HK-2 (cell line): ENCODE measurements around the gene RPTOR.

Source experiments
- DNase-seq: peaks from one replicate; pipeline ENCODE4 v3.0.0-alpha.2; 2018; ENCODE audit not compliant: unreplicated experiment

Gene RPTOR

DNA sequence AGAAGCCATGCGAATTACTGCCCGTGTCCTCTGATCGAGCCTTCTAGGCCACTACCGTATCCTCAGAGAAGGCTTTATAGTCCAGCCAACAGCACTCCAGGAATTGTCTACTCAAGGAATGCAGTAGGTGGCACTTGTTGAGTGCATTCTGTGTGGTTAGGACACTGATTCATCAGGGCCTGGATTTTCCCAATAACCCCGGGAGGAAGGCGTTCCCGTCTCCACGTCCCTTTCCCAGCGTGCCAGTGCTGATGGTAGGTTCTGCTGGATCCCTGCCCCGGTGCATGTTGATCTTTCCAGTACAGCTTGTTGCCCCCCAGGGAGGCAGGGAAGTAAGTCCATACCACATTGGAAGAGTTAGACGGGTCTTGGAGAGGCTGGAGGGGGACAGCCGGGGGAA is 122.2 kb downstream of the RPTOR start:
- DNase-seq, result no peak

DNA sequence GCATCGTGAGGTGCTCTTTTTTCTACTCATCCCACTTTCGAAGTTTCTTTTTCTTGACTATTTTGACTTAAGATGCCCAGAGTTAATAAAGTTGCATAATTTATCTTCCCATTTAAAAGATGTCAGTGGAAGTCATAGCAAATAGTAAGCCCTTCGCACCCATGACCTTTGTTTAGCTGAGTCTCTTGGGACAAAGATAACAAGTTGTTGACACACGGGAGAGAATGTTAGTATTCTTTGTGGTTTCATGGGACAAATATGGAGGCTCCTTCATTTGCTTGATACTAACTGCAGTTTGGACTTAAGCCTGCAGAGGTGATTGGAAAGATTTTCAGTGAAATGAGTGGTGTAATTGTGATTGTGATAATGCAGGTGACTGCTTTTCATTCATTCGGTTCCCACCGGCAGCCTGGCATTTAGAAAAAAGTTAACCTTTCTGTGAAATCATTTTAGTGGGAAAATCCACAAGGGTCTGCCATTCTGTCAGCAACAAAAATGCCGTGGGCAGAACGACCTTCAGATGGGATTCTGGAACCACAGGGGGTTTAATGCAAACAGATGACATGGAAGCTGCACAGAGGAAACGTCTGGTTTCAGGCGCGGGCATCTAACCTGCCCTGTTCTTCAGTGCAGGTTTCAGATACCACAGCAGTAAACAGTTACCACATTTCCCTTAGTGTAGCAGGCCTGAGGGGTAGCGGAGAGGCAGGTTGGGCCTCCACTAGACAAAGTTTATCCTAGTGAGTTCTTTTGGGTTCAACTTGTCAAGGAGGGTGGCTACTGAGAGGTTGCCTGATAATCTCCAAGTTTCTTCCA is 123.0 kb downstream of the RPTOR start:
- DNase-seq, result no peak

DNA sequence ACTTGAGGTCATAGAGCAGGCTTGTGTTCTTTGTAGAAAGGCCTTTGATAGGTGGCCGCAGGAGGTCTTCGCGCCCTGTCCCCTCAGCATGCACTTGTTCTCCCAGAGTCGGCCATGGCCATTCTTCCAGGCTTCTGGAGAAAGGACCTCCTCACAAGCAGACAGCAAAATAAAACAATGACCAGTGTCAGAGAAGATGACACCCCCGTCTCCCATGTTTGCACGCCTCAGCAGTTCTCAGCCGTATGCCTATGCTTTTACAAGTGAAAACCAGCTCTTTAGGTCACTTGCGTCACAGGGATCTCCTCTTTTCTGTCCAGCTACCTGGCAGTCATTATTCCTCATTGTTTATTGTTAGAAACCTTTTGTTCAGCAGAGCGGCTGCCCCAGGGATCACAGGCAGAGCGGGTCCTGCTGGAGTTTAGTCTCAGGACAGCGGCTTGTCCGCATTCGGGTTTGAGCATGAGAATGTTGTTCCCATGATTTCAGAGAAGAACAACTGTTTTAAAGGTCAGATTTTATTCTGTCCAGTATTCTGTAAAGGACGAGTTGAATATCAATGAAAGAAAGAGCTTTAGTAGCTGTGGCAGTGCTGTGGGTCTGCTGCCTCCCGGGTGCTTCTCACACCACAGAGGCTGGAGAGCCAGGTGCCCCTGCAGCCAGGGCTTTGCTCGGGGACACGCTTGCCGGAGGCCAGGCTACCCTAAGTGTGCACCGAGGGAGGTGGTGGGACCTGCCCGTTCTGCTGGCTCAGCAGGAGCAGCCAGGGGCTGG is 123.9 kb downstream of the RPTOR start:
- no peak for DNase-seq

DNA sequence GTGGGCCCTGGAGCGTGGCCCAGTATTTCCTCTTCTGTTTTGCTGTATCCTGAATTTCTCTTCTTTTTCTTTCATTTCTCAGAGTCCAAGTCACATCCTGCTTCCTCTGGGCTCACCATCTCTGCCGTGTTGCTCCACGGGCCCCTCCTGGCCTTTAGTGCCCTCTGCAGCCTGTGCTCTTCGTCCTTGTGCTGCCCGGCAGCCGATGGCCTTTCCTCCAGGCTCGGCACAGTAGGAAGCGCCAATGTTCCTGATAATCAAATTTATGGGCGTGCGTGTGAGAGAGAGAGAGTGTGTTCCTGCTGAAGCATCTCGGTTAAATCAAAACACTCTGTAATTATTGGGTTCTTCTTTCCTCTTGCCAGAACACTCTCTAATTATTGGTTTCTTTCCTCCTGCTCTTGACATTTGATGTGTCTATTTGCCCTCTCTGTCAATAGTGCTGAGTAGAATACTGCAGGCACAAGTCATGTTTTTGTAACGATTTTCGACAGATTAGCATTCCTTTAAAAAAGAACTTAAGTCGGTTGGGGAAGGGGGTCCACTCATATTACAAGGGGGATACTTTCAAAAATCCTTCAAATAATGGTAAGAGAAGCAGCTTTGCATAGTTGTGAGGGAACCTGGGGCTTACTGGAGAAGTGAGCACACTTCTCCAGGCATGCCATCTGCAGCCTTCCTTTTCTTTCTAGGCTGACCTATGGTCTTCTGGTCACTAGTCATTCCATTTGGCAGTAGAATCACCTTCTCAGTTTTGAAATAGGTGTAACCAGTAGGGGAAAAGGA is 126.6 kb downstream of the RPTOR start:
- no peak for DNase-seq

GRCh38 chr17:80671825-80672110 is 127.1 kb downstream of the RPTOR start:
- DNase-seq, result no peak

DNA sequence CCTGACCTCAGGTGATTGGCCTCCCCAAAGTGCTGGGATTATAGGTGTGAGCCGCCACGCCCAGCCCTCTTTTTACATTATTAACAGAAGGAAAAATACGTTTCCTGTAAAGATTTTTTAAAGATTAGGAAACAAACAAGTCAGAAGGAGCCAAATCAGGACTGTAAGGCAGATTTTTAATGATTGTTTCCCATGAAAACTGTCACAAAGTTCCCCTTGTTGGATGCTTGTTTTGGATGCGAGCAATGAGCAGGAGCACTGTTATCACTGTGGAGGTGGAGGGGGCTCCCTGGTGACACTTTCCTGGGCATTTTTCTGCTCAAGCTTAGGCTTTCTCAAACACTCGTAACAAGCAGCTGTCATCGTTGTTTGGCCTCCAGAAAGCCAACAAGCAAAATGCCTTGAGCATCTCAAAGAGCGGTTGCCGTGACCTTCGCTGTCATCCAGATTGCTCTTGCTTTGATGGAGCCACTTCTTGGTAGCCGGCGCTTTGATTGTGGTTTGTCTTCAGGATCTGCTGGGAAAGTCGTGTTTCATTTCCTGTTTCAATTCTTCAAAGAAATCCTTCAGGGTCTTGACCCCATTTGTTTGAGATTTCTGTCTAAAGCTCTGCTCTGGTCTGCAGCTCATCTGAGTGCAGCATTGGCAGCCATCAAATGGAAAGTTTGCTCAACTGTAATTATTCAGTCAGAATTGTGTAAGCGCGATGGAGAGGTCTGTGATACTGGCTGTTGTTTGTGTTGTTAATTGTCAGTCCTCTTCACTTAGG is 128.7 kb downstream of the RPTOR start:
- no peak for DNase-seq

- DNase-seq, result no peak
These were observed 130.9 kb downstream of the RPTOR start for GRCh38 chr17:80675438-80676095.

- DNase-seq, result no peak
These were observed 131.4 kb downstream of the RPTOR start for GRCh38 chr17:80676096-80676466.

DNA sequence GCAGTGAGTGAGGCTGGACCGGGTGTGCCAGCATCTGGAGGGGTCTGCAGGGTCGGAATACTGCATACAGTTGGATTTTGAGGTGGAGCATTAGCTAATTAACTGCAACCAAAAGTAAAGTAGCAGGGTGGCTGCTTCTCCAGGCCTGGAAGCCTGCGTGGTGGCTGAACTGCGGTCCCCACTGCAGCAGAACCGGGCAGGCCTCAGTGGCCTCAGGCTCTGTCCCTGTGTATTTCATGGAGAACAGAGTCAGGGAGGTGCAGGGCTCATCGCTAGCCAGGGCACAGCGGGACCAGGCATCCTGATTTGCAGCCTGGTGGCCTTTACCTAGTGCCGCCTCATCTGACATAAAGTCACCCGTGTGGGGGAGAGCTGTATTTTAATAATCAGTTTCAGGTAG is 131.9 kb downstream of the RPTOR start:
- DNase-seq, result no peak

DNA sequence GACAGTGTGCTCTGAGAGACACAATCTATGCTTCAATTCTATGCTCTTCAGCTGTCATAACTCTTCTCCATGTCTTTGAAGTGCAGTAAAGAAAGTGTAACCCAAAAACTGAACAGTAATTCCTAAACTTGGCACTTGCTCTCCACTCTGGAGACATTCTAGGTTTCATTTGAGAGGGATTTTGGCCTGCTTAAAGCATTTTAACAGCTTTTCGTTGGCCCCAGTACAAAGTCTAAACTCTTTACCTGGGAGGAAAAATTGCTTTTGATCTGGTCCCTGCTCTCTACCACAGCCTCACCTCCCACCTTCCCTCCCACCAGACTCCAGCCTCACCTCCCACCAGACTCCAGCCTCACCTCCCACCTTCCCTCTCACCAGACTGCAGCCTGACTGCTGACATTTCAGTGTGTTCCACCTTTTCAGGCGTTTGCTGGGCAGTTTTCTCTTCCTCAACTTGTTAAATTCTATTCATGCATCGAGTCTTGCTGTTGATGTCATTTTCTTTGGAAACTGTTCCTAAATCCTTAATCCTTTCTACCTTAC is 132.6 kb downstream of the RPTOR start:
- DNase-seq, result no peak

GRCh38 chr17:80679816-80680215 is 135.2 kb downstream of the RPTOR start:
- no peak for DNase-seq

DNA sequence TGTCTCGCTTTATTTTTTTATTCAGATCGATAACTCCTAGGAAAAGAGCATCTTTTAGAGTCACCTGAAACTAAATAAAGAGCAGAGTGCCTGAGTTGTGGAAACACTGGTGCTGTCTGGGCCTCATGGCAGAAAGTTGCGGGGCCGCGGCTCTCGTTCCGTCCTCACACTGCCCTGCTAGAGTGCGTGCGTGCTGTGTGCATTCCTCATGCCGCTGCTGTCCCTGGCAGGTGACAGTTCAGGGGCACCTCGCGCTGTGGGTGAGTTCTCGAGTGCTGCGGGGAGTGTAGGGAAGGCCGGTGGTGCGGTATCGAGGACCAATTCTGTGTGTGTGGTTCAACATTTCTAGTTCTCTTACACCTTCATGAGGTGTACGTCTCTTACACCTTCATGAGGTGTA is 136.6 kb downstream of the RPTOR start:
- no peak for DNase-seq

DNA sequence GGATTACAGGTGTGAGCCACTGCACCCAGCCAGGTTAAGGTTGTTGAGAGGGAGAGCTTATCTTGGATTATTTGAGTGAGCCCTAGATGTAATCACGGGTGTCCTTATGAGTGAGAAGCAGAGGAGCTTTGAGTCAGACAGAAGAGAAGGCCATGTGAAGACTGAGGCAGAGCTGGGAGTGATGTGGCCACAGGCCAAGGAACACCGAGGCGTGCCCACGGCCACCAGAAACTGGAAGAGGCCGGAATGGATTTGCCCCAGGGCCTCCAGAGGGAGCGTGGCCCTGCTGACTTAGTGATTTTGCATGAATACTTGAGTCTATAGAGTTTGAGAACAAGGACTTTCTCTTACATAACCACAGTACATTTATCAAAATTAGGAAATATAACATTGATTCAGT is 137.7 kb downstream of the RPTOR start:
- DNase-seq, result no peak

DNA sequence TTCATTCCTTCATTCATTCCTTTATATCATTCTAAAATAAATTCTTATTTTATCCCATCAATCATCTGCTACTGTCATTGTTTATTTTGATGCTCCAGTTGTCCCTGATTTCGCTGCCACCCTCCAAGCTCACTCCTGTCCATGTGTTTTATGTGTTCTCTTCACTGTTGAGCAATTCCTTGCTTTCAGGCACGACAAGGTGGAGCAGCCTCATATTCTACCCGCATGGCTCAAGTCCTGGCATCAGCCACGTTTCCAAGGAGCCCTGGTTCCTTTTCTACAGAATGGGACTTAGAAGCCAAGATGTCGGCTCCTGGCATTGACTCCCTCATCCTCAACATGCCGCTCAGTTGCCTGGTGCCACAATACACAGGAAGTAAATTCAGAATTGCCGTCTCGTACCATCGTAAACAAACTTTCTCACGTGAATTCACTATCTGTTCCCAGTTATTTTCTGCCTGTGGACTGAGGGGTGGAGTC is 139.0 kb downstream of the RPTOR start:
- no peak for DNase-seq

GRCh38 chr17:80687839-80688238 is 143.2 kb downstream of the RPTOR start:
- no peak for DNase-seq

GRCh38 chr17:80689129-80689619 is 144.5 kb downstream of the RPTOR start:
- no peak for DNase-seq

DNA sequence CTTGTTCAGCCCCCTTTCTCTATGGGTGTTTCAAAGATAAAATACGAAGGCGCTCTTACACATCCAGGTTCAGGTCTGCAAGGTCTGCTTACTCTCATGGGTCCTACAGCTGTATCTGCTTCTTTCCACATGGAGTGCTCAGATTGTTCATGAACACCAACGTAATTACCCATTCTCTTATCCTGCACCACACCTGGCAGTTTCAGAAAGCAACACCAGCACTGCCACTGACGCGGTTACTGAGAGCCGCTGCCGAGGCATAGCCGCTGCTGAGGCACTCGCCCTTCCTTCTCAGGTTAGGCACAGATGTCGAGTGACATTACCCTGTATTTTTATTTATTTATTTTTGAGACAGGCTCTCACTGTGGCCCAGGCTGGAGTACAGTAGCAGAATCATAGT is 147.1 kb downstream of the RPTOR start:
- DNase-seq, result no peak

DNA sequence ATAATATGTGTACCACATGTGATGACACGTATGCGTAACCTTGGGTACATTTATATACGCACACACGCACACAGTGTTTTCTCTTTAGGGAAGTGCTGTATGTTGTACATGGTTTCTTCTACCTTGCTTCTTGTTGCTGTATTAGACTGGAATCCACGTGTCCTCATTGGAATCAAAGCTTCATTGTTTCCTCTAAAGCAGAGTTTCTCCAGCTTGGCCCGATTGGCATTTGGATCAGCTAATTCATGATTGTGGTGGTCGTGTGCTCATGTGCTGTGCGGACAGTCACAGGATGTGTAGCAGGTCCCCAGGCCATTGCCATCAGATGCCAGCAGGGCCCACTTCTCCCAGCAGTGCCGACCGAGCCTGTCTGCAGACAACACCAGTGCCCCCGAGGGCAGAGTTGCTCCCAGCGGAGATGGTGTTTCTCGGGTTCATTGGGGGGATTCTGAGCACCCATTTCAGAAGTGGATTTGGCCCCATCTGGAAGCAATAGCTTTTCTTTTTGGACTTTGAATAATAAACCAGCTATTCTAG is 148.4 kb downstream of the RPTOR start:
- DNase-seq, result no peak

DNA sequence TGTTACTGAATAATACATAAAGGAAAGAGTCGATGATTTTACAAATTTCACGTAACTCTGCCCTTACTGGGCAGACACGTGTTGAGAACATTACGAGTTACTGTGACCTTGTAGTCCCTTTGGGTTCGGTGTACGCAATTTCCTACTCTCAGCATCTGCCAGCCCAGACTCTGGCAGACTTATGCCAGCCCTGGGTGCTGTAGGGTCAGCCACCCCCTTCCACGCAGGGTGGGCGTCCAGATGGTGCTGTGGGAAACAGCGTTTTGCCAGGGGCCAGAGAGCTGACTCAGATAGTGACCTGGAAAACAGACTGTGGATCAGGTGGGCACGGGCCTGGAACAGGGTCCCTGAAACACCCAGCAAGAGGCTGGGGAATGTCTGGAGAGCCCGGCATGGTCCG is 148.9 kb downstream of the RPTOR start:
- DNase-seq, result no peak
